ENCODE results near the gene STXBP5. TPM values are rescaled to one million over a fixed set of nuclear protein-coding genes. Genes with fewer than 3 reads are reported as not detected.
A peak's percentile ranks its signal among the peaks of the same experiment; 100 is the strongest.

STXBP5 gene
- total and polyA plus RNA-seq, 4 donors = 1.9 to 8.9 (median 4.8) TPM

DNA sequence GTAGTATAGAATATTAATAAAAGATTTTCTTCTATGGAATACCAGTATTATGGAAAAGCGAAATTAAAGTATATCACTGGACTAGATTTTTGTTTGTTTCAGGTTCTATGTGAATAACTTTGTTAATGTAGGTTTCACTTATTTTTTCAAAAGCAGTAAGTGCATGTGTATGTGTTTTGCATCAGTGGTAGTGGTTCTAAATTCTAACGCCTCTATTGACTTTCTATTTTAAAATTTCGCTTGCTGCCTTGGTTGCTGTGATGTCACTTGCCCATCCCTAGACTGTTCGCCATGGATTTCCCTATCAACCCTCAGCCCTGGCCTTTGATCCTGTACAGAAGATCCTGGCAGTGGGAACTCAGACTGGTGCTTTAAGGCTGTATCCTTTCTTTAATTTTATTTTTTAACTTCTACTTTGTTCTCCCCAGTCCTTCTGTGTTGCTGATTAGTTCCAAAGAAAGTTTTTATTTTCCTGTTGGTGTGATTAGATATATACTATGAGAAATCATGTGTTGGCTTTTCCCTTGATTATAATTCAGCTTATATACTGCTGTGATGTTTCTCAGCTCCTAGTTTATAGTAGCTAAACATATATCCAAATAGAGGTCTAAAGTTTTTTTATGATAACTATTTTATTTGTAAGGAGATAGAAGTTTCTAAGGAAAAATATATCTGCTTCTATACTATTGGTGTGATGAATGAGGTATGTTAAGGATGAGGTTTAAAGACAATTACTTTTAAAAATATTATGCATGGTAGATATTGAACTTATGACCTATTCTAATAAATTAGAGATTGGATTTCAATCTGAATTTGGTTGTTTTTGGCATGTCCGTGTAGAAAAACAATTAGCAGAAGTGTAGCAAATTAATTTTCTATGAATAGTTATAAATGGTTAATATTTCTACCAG lies 1.7 kb downstream of the STXBP5 start:
- Histone ChIP-seq H3K9ac (ENCODE audit: low read depth in 1 of 2, low read length in 2 of 2) (peak overlapping the region in 1 of 2 donors; percentile 19), H3K27ac (ENCODE audit: low read depth in 1 of 2, low read length in 2 of 2) (no peak overlapping the region), H3K27me3 (ENCODE audit: control insufficient read depth in 4 of 4, insufficient read depth in 4 of 4, low read length in 3 of 4) (no peaks in the 10 kb centered on the region), H3K4me3 (ENCODE audit: low read depth in 1 of 3, low read length in 3 of 3) (no peak overlapping the region), H3K9me3 (ENCODE audit: control insufficient read depth in 4 of 4, low read length in 3 of 4) (no peaks in the 10 kb centered on the region), H3K36me3 (ENCODE audit: control insufficient read depth in 4 of 4, insufficient read depth in 3 of 4, low read depth in 1 of 4, low read length in 3 of 4) (no peaks in the 10 kb centered on the region), H3K4me1 (ENCODE audit: control insufficient read depth in 4 of 4, insufficient read depth in 4 of 4, low read length in 3 of 4) (peaks cover 2 to 19% (median 13%) of the 10 kb centered on the region in 4 donors)
- TF ChIP-seq HNF4A (conservative IDR thresholded peaks at IDR 0.05) = no peak
- TF ChIP-seq SP1 (IDR thresholded peaks at IDR 0.05) = no peak
- DNase-seq (ENCODE audit: low spot score) = no peak
- WGBS = 67% methylated on average over 5 of the region's 5 CpGs

DNA sequence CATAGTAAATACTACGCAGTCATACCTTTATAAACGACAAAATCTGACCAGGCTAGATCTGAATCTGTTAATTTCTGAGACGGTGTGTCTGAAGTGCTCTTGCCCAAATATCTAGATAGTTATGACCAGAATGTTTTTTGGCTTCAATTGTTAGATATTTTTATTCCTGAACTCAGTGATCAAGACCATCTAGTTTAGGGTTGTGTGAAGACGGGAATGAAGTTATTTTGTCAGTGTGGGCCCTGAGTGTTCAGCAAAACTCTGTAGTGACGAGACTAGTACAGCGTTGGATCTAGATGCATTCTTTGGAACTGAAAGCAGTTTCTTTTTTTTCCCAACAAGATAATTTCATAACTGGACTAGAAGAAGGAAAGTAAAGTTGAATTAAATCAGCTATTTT lies 3.1 kb downstream of the STXBP5 start:
- TF ChIP-seq NR2F2 (IDR thresholded peaks at IDR 0.05) (no peak), SP1 (IDR thresholded peaks at IDR 0.05) (no peak), HNF4G (IDR thresholded peaks at IDR 0.05) (no peak)
- no peaks in the 10 kb centered on the region for H3K27me3 ChIP-seq (ENCODE audit: control insufficient read depth in 4 of 4, insufficient read depth in 4 of 4, low read length in 3 of 4)
- no peak overlapping the region for H3K9ac ChIP-seq (ENCODE audit: low read depth in 1 of 2, low read length in 2 of 2)
- no peaks in the 10 kb centered on the region for H3K9me3 ChIP-seq (ENCODE audit: control insufficient read depth in 4 of 4, low read length in 3 of 4)
- 85% methylated on average over 6 of the region's 6 CpGs for WGBS
- H3K36me3 ChIP-seq (ENCODE audit: control insufficient read depth in 4 of 4, insufficient read depth in 3 of 4, low read depth in 1 of 4, low read length in 3 of 4) = no peaks in the 10 kb centered on the region
- DNase-seq (ENCODE audit: low spot score) = no peak
- no peak overlapping the region for H3K27ac ChIP-seq (ENCODE audit: low read depth in 1 of 2, low read length in 2 of 2)
- peaks cover 0 to 13% (median 8%) of the 10 kb centered on the region in 4 donors for H3K4me1 ChIP-seq (ENCODE audit: control insufficient read depth in 4 of 4, insufficient read depth in 4 of 4, low read length in 3 of 4)
- H3K4me3 ChIP-seq (ENCODE audit: low read depth in 1 of 3, low read length in 3 of 3) = no peak overlapping the region

DNA sequence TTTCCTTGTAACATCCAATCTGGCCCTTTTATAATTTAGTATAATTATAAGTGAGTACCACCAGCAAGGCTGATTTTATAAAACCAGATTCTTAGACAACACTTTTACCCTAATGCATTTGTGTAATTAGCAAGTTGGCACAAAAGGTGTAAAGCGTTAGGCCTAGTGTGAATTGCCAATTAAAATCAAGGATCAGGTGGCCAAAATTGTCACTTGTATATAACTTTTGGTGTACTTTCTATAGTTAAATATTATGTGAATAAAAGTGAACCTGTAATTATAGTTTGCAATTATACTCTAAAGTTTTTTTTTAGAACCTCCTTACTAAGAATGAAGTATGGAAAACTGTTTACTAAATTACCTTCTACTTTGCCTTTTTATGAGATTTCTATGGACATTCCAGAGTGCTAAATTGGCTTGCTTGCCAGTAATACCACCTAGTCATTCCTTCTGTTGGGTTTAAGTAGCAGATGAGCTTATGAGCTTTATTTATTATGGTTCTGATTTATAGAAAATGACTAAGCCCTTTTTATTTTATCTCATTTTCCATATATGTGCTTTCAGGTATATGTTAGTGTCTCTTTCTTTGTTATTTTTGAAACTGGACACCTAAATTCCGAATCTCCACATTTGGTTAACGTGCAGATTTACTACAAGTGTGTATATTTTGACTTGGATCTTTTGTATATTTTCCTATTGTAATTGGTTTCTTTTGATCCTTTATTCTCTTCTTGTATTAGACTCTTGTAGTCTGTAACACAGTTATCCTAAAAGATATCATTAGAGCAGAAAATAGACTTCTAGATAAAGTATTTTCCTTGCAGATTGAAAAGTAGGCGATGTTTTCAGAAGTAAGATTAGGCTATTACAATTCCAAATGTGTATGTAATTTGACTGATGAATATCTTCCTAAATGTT lies 3.9 kb downstream of the STXBP5 start:
- no peaks in the 10 kb centered on the region for H3K27me3 ChIP-seq (ENCODE audit: control insufficient read depth in 4 of 4, insufficient read depth in 4 of 4, low read length in 3 of 4)
- H3K27ac ChIP-seq (ENCODE audit: low read depth in 1 of 2, low read length in 2 of 2) = no peak overlapping the region
- no peaks in the 10 kb centered on the region for H3K36me3 ChIP-seq (ENCODE audit: control insufficient read depth in 4 of 4, insufficient read depth in 3 of 4, low read depth in 1 of 4, low read length in 3 of 4)
- DNase-seq (ENCODE audit: low spot score) = no peak
- no peak overlapping the region for H3K4me3 ChIP-seq (ENCODE audit: low read depth in 1 of 3, low read length in 3 of 3)
- no peaks in the 10 kb centered on the region for H3K9me3 ChIP-seq (ENCODE audit: control insufficient read depth in 4 of 4, low read length in 3 of 4)
- TF ChIP-seq NR2F2 (IDR thresholded peaks at IDR 0.05) (no peak), JUND (IDR thresholded peaks at IDR 0.05) (no peak), EGR1 (IDR thresholded peaks at IDR 0.05; ENCODE audit: low read depth in 2 of 2) (no peak), RAD21 (IDR thresholded peaks at IDR 0.05) (no peak), HNF4G (IDR thresholded peaks at IDR 0.05) (no peak), SP1 (IDR thresholded peaks at IDR 0.05) (no peak), HNF4A (conservative IDR thresholded peaks at IDR 0.05) (no peak), FOXA1 (IDR thresholded peaks at IDR 0.05) (no peak), TAF1 (conservative IDR thresholded peaks at IDR 0.05) (no peak)
- TF ChIP-seq, protein P1, sequence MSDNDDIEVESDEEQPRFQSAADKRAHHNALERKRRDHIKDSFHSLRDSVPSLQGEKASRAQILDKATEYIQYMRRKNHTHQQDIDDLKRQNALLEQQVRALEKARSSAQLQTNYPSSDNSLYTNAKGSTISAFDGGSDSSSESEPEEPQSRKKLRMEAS (IDR thresholded peaks at IDR 0.05) = no peak
- TF ChIP-seq, protein P2, sequence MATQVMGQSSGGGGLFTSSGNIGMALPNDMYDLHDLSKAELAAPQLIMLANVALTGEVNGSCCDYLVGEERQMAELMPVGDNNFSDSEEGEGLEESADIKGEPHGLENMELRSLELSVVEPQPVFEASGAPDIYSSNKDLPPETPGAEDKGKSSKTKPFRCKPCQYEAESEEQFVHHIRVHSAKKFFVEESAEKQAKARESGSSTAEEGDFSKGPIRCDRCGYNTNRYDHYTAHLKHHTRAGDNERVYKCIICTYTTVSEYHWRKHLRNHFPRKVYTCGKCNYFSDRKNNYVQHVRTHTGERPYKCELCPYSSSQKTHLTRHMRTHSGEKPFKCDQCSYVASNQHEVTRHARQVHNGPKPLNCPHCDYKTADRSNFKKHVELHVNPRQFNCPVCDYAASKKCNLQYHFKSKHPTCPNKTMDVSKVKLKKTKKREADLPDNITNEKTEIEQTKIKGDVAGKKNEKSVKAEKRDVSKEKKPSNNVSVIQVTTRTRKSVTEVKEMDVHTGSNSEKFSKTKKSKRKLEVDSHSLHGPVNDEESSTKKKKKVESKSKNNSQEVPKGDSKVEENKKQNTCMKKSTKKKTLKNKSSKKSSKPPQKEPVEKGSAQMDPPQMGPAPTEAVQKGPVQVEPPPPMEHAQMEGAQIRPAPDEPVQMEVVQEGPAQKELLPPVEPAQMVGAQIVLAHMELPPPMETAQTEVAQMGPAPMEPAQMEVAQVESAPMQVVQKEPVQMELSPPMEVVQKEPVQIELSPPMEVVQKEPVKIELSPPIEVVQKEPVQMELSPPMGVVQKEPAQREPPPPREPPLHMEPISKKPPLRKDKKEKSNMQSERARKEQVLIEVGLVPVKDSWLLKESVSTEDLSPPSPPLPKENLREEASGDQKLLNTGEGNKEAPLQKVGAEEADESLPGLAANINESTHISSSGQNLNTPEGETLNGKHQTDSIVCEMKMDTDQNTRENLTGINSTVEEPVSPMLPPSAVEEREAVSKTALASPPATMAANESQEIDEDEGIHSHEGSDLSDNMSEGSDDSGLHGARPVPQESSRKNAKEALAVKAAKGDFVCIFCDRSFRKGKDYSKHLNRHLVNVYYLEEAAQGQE (IDR thresholded peaks at IDR 0.05) = no peak
- TF ChIP-seq, protein P3, sequence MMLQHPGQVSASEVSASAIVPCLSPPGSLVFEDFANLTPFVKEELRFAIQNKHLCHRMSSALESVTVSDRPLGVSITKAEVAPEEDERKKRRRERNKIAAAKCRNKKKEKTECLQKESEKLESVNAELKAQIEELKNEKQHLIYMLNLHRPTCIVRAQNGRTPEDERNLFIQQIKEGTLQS (IDR thresholded peaks at IDR 0.05) = no peak
- TF ChIP-seq, protein P4, sequence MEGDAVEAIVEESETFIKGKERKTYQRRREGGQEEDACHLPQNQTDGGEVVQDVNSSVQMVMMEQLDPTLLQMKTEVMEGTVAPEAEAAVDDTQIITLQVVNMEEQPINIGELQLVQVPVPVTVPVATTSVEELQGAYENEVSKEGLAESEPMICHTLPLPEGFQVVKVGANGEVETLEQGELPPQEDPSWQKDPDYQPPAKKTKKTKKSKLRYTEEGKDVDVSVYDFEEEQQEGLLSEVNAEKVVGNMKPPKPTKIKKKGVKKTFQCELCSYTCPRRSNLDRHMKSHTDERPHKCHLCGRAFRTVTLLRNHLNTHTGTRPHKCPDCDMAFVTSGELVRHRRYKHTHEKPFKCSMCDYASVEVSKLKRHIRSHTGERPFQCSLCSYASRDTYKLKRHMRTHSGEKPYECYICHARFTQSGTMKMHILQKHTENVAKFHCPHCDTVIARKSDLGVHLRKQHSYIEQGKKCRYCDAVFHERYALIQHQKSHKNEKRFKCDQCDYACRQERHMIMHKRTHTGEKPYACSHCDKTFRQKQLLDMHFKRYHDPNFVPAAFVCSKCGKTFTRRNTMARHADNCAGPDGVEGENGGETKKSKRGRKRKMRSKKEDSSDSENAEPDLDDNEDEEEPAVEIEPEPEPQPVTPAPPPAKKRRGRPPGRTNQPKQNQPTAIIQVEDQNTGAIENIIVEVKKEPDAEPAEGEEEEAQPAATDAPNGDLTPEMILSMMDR (IDR thresholded peaks at IDR 0.05; ENCODE audit: low read depth, low read length, missing input control) = no peak
- TF ChIP-seq, protein P5, sequence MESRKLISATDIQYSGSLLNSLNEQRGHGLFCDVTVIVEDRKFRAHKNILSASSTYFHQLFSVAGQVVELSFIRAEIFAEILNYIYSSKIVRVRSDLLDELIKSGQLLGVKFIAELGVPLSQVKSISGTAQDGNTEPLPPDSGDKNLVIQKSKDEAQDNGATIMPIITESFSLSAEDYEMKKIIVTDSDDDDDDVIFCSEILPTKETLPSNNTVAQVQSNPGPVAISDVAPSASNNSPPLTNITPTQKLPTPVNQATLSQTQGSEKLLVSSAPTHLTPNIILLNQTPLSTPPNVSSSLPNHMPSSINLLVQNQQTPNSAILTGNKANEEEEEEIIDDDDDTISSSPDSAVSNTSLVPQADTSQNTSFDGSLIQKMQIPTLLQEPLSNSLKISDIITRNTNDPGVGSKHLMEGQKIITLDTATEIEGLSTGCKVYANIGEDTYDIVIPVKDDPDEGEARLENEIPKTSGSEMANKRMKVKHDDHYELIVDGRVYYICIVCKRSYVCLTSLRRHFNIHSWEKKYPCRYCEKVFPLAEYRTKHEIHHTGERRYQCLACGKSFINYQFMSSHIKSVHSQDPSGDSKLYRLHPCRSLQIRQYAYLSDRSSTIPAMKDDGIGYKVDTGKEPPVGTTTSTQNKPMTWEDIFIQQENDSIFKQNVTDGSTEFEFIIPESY (IDR thresholded peaks at IDR 0.05) = no peak
- H3K9ac ChIP-seq (ENCODE audit: low read depth in 1 of 2, low read length in 2 of 2) = no peak overlapping the region
- H3K4me1 ChIP-seq (ENCODE audit: control insufficient read depth in 4 of 4, insufficient read depth in 4 of 4, low read length in 3 of 4) = peaks cover 2 to 12% (median 7%) of the 10 kb centered on the region in 4 donors
- 90% methylated on average over 4 of the region's 4 CpGs for WGBS

All from liver (tissue), 9 donors.